Transverse colon (tissue), 3 donors: ENCODE measurements around the gene TBX6.

Experiments used
- EP300 ChIP-seq: sonication (generic); formaldehyde crosslinking; IDR thresholded peaks from one replicate; pipeline ENCODE4 v1.6.1; 2017; ENCODE audit warnings: antibody characterized with exemption, low read depth
- POLR2AphosphoS5 ChIP-seq, 3 donors: sonication (generic); formaldehyde crosslinking; IDR thresholded peaks; one replicate each; pipeline ENCODE4 v1.6.1; 2016; ENCODE audit warnings: antibody characterized with exemption in 3 of 3

GRCh38 chr16:30087181-30087898, 4.4 kb downstream of the TBX6 start:
- TF ChIP-seq EP300 (no peak), POLR2AphosphoS5 (IDR thresholded peaks at IDR 0.05) (no peak)
